CD4-positive, alpha-beta T cell treated with Interleukin-15 for 4 hours (primary cell): Measurements from ENCODE around the gene CAMKK1.

ENCODE experiments used
- DNase-seq: peaks from one replicate; pipeline ENCODE4 v3.0.0-alpha.2; 2020; ENCODE audit warnings: low spot score

CAMKK1 gene

DNA sequence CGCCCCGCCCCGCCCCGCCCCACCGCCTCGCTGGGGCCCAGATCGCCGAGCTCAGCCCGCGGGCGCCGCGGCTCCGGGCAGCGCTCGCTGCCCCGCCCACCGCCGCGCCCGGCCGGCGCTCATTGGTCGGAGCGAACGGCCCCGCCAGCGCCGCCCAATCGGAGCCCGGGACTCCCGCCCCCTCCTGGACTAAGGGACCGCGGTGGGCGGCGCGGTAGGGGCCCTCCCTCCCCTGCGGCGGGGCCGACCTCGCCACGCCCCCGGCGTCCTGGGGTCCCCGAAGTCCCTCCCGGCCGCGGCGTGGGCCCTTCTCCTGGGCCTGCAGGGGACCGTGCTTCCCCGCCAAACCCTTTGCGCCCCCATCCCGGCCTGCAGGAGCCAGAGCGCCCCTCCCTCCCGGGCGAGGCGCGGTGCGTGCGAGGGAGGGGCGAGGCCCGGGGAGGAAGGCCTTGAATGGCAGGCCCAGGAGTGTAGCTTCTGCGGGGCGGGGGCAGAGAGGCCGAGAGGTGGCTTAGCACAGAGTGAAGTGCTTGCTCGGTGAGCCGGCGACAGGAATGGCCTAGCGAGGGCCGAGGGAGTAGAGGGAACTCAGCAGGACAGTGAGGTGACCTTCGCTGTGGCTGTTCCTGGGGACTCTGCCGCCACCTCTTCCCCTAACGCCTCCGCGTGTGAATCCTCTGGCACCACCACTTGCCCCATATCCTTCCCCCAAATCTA lies at the start of gene CAMKK1:
CAMKK1 (minus strand) TSS at position 51 of the 717 bp plus-strand sequence. CDS start 7,366 bp downstream, outside the sequence.
- DNase-seq: peak; percentile 88

DNA sequence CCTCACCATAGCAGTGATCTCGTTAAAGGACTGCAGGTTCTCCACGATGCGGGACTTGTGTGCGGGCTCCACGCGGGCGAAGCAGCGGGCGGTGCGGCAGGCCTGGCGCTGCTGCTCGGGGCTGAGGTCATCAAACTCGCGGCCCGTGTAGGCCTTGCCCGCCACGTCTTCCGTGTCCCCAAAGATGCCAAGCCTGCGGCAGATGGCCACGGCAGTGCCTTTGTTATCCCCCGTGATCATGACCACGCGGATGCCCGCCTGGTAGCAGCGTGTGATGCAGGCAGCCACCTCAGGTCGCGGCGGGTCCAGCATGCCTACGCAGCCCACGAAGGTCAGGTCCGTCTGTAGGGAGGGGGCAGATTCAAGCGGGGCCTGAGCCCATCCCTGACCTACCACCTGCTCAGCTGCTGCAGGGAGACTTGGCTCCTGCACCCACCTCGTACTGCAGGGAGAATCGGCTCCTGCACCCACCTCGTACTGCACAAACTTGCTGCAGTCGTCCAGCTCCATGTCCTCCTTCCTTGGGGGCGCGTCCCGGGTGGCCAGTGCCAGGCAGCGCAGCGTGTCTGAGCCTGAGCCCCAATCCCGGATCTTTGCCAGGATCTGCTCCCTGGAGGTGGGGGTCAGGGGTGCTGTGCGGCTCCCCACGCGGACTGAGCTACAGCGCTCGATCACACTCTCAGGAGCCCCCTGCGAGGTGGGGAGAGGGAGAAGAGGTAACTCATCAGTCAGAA lies 48.3 kb upstream of the CAMKK1 start:
- DNase-seq: no peak

DNA sequence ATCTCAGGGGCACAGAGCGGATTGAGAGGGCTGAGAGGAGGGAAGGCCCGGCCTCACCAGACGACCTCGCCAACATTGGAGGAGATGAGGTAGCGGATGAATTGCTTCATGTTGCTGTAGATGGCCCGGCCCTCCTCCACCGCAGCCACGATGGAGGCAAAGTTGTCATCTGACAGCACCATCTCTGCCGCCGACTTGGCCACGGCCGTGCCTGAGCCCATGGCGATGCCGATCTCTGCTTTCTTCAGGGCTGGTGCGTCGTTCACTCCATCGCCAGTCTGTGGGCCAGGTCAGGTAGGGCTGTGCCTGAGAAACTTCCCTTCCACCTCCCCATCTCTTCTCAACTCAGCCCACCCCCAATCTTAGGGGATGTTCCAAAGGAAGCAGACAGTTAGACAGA lies 44.5 kb upstream of the CAMKK1 start:
- DNase-seq: no peak

DNA sequence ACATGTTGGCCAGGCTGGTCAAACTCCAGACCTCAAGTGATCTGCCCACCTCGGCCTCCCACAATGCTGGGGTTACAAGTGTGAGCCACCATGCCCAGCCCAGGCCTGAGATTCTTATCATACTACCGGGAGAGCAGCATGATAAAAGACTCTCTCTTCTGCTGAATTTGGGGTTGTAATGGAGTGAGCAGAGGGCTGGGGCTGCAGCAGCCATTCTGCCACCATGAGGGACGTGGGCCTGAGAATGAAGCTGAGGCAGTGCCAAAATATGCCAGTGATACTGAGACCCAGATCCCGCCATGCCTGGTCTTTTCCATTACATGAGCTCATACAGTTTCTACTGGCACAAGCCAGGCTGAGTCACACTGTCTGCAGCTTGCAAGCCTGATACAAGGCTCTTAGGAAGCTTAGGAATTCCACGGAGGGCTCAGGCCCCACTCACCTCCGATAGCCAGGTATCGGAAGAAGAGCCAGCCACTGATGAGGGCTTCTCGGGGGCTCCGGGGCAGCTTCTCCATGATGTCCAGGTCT lies 43.0 kb upstream of the CAMKK1 start:
- no peak for DNase-seq

DNA sequence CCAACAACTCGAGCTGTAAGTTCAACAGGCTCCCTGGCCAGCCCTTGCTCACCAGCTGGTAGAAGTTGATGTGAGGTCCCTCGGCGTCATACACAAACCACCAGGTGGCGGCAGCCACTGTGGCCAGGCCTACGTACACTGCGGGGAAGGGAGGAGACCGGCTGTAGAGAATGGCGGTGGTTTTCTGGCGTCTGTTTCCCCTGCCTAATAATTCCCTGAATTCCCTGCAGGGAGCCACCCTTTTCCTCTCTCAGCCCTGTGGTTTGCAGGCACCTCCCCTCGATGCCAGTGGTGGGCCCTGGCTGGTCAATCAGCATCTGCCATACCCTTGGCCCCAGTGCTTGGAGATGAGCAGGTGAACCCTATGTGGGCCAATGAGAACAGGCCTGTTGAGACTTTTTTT lies 42.3 kb upstream of the CAMKK1 start:
- DNase-seq: no peak

DNA sequence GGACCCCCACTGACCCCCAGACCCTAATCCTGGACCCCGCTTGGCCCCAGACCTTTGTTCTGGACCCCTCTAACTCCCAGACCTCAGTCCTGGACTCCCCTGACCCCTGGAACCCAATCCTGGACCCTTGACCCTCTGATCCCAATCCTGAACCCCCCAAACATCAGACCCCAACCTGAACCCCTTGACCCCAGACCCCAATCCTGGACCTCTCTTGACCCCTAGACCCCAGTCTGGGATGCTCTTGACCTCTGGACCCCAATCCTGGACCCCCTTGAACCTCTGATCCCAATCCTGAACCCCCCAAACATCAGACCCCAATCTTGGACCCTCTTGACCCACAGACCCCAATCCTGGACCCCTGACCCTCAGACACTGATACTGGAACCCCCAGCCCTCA lies 36.9 kb upstream of the CAMKK1 start:
- no peak for DNase-seq

DNA sequence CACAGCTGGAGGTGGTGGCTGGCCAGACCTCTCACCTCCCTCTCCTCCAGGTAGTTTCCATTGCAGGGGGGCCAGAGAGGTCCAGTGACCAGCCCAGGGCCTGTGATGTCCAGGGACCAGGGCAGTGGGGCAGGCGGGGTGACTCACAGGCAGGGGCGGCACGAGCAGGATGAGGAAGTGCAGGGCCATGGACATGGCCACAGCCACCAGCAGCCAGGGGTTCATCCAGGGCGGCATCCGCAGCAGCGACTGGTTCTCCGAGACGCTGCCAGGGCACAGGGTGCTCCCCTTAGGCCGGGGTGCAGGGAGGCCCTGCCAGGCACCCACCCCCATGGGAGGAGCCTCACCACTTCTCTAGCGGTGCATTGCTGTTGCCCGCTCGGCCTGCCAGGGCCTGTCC lies 36.3 kb upstream of the CAMKK1 start:
- no peak for DNase-seq

DNA sequence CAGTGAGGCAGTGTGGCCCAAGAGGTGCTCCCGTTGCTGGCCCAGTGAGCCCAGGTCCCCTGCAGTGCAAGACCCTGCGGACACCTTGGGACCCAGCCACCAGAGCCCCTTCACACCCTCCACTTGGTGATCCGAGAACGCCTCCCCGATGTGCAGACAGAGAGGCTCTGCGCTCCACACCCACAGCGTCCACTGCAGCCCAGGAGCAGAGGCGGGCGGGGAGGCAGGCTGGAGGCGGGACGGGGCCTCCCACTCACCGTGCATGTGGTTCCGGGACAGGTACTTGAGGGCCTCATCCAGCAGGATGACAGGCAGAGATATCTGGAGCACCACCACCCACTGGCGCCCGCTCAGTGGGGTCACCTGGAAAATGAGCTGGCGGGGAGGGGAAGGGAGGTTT lies 35.6 kb upstream of the CAMKK1 start:
- DNase-seq: no peak

DNA sequence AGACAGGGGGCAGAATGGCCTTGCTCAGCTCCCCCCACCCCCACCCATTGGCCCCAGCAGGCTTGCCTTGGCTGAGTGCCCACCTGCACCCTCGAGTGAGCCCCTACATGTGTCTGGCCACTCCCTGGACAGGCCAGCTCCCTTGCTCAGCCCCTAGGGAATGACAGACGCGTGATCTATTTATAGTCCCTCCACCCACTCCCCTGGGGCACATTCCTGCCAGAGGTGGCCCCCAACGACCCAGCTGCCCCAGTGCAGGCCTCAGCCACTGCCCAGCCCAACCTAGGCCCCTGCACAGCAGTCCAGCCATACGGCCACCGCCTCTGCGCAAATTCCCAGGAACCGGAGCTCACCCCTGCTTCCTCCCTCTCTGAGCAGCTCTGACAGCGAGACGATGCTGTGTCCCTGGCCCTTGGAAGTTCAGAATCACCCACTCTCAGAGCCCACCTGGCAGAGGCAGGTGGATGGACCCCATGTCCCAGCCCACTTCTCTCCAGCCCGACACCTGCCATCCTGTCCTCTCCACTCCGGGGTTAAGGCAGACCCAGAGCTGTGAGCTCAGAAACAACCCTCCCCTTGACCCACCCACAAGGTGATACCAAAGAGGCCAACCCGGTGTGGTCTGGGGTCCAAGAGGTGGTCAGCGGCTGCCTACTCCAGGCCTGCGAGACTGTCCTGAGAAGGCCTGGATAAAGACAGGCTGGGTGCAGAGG lies 34.9 kb upstream of the CAMKK1 start:
- no peak for DNase-seq

DNA sequence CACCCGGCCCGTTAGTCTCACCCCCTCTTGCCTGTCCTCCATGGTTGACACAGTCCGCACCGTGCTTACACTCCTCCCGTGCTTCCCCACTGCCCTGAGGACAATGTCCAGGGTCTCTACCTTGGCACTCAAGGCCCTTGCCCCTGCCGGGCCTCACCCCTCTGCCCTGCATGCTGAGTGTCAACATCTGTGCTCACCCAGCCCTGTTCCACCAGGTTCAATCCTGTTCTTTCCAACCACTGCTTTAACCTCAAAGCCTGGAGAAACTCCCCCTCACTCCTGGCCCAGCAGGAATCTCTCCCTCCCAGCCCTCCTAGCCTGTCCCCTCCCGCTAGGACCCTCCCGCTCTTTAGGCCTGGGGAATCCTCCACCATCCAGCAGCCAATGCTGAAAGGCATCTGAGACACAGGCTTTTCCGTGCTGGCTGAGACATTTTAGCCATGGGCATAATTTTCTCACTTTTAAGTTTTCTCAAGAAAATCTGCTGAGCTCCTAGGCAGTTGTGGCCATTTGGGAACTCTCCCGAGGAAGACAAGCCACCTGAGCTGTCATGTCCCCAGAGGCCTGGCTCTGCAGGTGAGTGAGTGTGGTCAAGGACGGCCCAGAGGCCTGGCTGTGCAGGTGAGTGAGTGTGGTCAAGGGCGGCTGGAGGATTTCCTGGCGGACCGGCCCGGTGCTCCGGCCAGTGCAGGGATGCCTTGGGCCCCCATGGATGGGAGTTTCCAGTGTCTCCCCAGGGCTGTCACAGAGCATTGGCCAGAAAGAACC lies 34.2 kb upstream of the CAMKK1 start:
- DNase-seq: no peak

DNA sequence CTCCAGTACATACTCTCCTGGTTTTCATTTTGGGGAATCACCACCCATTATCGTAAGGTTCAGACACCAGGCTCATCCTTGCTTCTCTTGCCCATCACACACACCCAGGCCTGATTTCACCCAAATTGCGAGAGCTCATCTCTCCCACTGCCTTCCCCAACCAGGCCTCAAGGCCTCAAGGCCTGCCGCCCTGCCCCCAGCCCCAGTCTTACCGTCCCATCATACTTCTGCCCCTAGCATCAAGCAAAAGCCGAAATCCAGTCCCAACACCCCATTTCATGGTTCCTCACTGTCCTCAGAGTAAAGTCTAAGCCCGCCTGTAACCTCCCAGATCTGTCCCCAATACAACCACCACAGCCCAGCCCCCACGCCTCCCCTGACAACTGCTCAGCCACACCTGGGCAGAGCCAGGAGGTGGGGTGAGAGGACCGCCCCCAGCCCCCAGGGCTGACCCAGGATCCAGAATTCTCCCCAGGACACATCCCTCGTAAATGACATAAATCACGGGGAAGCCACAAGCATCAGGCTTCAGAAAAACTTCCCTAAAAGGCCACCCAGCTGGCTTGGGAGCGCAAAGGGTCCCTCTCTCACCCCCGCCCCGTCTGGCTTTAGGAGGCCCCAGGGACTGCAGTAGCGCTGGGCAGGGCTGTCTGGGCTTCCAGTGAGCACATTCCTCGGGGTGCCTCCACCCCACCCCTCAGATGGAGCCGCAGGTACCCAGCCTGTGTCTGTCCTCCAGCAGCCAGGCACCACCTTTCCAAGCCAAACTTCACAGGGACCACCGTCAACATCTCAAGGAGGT lies 33.0 kb upstream of the CAMKK1 start:
- DNase-seq: no peak

DNA sequence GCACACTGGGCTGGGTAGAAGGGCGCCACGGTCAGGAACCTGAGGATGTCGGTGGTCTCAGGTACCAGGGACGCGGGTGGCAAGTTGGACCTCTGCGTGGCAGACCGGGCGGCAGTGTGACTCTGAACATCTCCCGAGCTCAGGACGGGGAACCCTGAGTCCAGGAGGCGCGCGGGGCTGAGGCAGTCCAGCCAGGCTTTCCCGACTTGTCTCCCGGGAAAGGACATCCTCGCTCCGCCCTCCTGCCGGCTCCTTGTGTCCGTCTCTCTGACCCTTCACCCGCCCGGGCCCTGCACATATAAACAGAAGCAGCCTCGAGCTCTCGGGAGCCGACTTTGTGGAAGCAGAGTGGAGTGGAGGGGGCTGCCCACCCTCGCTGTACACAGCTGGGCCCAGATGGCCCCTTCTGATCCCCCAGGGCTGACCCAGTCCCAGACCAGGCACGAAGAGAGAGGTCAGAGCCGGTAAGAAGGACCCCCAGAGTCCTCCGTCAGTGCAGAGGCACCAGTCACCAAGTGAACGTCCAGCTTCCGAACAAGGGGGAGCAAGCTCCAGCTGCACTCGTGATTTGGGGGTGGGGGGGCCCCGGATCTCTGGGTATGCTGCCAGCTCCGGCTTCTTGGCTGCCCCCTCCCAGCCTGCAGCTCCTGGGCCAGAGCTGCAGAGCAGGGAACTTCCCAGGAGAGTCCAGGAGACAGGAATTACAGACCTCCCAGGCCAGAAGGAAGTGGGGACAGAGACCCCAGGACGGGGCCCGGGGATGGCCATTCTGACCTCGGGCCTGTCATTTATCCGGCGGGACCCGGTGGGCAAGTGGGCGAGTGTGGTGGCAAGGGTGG lies 31.9 kb upstream of the CAMKK1 start:
- no peak for DNase-seq

DNA sequence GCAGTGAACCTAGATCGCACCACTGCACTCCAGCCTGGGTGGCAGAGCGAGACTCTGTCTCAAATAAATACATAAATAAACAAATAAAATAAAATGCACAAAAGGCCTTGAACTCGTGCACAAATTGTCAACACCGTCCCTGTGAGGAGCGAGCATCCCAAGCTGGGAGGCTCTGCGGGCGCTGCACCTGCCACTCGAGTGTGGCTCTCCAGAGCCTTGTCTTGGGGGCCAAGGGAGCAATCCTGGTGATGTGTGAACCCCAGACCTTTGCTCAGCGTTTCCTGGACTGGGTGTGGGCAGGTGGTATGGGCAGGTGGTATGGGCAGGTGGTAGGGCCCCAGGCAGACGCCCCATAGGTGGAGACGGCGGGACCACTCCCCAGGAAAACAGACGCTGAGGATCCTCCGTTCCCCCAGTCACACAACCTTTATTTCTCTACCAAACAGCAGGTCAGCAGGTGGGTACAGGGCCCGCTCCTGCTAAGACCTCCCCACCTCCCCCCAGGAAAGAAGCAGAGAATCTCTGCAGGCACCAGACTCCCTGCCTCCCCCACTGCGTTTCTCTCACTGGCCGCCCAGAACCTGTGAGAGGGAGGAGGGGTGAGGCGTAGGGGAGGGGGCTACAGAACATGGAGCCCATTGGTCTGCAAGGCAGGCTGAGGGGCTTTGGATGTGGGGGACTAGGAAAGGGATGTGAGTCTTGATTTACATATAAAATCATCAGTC lies 30.8 kb upstream of the CAMKK1 start:
- no peak for DNase-seq

DNA sequence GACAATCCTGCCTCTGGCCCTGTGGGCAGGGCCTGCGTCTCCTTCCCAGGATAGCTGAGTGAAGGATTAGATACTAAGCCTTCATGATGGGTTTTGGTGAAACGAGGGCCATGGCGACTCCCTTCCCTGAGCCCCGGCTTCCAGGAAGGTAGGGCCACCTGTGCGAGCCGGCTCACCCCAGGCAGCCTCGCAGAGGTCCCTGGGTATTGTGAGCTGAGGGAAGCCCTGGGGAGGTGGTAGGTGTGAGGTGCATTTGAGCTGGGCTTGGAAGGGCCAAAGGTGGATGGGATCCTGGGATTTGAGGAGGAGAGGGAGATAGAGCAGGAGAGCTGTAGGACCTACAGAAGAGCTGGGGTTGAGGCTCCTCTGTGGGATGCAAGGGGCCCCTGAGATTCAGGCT lies 29.9 kb upstream of the CAMKK1 start:
- DNase-seq: no peak

DNA sequence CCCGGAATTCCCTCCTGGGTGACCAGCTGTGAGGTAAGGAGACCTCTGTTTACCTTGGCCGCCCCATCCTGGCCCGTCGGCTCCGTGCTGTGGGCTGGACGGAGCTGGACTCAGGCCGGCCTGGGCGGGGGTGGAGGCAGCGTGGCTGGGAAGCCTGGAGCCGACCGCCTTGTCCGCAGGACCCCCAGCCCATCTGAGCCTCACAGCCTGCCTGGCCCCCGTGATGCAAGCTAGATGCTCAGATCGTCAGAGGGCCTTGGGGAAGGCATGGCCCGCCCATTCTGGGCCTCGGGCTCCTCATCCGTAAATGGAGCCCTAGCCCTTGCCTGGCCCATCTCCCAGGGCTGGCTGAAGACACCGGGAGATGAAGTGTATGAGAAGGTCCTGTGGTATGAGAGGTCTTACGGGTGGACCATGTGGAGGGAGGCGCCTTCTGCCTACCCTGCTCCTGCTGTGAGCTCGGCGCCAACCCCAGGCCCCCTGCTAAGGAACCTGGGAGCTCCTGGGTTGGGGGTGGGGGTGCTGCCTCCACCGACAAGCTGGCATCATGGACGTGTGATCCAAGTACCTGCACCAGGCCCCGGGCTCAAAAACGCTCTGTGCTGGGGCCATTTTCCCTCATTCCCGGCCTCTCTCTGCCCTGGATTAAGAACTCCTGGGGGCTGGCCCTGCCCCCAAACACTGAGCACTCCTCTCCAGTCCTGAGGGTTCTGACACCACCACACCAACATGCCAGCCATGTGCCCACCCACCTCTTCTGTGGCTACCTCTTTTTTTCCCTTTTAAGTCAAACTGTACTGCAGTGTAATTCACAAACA lies 28.9 kb upstream of the CAMKK1 start:
- DNase-seq: no peak

DNA sequence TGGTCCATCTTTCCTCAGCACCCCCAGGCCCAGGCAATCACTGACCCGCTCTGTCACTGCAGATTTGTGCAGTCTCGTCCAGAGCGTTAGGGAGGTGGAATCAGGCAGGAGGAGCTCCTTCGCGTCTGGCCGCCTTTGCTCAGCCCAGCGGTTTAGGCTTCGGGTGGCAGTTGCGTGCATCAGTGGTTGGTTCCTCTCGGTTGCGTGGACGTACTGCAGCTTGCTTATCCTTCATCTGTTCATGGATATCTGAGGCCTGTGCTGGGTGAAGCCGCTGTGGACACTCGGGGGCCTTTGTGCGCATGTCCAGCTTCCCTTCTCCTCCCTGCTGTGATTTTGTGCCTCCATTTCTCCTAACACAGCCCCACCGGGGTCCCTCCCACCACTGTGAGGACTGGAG lies 28.2 kb upstream of the CAMKK1 start:
- no peak for DNase-seq

DNA sequence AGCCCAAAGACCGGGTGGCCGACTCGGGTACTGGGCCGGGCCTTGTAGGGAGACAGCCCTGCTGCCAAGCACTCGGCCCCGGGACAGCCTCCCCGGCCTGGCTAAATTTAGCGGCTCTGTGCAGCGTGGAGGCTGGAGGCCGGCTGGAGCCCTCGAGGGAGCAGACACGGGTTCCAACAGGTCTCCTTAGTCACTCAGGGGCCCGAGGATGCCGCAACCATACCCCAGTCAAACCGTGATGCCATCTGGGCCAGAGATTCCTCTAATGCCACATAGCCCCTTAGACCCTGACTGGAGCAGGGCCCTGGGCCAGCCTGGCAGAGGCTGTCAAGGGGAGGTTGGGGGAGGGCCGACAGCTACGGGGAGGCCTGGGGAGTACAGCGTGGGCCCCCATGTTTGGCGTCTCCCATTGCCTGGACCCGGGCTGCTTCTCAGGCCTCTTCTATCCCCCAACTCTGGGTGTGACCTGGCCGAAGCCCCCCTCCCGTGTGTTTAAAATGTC lies 26.3 kb upstream of the CAMKK1 start:
- DNase-seq: no peak

DNA sequence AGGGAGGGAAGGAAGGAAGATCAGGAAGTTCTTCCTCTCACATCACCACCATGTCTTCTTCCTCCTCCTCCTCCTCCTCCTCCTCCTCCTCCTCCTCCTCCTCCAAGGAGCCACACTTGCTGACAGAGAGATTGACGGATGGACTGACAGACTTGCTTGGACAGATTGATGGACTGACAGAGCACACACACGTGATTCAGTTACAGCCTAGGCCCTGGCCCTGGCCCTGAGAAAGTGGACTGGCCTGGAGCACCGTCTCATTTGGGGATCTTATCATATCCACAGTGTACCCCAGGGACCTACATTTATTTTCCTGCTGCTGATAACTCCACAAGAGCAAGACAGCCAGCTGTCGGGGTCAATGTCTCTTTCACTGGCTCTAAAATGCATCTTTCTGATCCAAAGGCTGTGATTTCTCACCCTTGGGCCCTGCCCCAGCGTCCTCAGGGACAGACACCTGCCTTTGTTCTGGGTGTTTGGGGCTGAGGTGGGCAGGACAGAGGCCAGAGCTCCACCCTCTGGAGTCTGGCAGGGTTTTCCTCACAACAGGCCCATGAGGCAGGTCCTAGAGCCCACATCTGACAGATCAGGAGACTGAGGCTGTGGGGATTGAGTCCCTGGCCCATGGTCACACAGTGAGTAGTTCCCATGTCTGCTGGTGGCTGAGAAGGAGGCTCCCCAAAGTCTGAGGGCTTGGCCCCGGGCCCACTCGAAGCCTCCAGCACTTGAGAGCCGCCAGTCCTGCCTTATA lies 25.7 kb upstream of the CAMKK1 start:
- no peak for DNase-seq
